RPMI7951 (cell line): Measurements from ENCODE around the gene USP54. TPM values are rescaled to one million over a fixed set of nuclear protein-coding genes. Genes with fewer than 3 reads are reported as not detected.
"Not testable (repeated sequence)": the region's sequence is repeated elsewhere in the genome, so short reads cannot be mapped to it uniquely, and the experiment has no call there.

ENCODE experiments used
- DNase-seq: peaks from one replicate; pipeline ENCODE4 v3.0.0-alpha.2; 2012; ENCODE audit warnings: low read depth
- total RNA-seq: library from RNA; depleted of rRNA; stranded (reverse); fragments of >200 nt; shearing (Covaris generic); gene quantifications from 2 replicates; pipeline ENCODE4 v1.2.3, GENCODE V29; 2014; rRNA removed

USP54 gene, protein sequence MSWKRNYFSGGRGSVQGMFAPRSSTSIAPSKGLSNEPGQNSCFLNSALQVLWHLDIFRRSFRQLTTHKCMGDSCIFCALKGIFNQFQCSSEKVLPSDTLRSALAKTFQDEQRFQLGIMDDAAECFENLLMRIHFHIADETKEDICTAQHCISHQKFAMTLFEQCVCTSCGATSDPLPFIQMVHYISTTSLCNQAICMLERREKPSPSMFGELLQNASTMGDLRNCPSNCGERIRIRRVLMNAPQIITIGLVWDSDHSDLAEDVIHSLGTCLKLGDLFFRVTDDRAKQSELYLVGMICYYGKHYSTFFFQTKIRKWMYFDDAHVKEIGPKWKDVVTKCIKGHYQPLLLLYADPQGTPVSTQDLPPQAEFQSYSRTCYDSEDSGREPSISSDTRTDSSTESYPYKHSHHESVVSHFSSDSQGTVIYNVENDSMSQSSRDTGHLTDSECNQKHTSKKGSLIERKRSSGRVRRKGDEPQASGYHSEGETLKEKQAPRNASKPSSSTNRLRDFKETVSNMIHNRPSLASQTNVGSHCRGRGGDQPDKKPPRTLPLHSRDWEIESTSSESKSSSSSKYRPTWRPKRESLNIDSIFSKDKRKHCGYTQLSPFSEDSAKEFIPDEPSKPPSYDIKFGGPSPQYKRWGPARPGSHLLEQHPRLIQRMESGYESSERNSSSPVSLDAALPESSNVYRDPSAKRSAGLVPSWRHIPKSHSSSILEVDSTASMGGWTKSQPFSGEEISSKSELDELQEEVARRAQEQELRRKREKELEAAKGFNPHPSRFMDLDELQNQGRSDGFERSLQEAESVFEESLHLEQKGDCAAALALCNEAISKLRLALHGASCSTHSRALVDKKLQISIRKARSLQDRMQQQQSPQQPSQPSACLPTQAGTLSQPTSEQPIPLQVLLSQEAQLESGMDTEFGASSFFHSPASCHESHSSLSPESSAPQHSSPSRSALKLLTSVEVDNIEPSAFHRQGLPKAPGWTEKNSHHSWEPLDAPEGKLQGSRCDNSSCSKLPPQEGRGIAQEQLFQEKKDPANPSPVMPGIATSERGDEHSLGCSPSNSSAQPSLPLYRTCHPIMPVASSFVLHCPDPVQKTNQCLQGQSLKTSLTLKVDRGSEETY (N-terminal part only)
- total RNA-seq: 6.4 and 8.3 TPM in 2 replicates

DNA sequence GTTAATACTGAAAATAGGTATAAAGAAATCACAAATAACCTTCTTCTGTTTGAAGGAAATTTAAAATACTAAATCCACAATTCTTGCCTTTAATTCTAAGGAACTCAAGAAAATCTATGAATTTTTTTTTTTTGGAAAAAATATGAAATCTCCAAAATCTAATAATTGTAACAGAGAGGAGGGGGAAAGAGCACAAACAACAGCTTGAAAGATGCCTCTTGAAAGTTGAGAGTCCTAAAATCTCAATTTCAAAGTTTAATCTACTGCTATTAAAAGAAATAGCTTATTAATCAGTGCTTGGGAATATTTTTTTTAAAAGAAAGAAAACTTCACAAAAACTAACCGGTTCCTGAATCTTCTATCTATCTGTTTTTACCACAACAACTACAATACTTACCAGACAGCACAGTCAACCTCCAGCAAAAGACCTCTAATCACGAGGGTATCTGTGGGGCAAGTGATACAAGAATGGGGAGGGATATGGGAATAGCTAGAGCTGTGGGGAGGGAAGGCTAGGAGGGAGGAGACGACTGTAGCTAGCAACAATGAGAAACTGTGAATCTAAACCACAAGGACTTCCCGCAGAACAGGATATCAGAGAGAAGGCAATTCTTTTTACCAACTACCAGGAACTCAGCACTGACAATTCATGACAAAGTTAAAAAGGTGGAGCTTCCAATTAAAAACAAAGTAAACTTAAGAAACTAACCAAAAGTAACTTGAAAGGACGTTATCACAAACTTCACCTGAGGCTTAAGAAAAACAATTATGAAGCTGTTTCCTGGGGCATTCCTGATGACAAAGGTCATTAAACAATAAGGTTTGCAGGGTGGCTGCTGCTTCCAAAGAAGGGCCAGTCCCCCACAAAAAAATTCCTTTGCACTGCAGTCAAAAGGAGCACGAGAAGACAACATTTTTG lies at the start of gene USP54:
Gene USP54, minus strand, starts transcription at position 462 of the 919 bp plus-strand sequence. CDS start 15,684 bp downstream, outside the sequence.
- DNase-seq: peak; percentile 71

DNA sequence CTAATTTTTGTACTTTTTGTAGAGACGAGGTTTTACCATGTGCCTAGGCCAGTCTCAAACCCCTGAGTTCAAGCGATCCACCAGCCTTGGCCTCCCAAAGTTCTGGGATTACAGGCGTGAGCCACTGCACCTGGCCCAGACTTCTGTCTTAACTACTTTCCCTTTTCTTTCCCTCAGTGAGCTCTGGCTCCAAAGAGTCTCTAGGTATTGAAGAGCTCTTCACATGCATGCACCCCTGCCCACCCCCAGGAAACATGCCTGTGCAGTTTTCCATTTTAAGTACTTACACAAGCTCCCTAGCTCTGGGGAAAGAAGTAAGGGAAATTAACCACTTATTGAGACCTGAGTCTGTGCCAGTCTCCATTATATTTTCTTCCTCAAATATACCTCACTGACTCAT lies 48.1 kb upstream of the USP54 start:
- DNase-seq: no peak

DNA sequence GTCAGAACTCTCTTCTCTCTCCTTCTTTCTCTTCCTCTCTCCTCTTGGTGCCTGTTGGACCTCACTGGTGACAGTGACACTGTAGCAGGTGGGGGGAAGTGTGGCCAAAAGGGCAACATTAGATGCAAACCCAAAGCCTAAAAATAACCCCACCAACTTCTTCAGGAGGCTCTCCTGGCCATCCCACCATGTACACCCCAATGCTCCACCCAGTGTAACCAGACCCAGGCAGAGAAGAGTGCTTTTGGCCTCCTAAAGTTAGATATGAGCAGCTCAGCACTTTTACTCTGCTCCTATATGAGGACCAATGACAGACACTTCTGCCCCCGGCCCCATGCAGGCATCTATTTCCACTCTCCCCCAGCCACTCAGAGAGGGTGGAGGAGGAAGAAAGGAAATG lies 44.6 kb upstream of the USP54 start:
- DNase-seq: no peak

DNA sequence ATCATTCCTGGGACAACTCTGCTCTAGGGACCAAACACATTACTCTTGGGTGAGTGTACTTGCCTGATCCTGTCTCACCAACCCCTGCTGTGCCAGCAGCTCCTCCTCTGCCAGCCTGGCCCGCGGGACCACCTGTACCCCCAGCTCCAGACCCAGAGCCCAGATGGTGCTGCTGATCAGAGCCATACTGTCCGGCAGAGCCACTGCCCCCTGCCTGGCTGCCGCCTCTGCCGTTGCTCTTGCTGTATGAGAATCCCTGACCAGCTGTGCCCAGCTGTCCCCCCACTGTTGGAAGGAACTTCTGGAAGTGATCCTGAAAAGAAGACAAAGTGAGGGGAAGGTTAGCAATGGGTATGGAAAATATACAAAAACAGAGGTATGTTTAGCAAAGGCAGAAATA lies 43.3 kb upstream of the USP54 start:
- DNase-seq: no peak

DNA sequence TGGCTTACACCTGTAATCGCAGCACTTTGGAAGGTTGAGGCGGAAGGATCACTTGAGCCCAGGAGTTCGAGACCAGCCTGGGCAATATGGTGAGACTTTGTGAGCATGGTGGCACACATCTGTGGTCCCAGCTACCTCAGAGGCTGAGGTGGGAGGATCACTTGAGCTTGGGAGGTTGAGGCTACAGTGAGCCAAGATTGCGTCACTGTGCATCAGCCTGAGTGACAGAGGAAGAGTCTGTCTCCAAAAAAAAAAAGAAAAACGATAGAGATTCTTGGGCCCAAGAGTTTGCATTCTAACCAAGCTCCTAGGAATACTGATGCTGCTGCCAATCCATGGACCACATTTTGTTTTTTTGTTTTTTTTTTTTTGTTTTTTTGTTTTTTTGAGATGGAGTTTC lies 38.0 kb upstream of the USP54 start:
- no peak for DNase-seq

DNA sequence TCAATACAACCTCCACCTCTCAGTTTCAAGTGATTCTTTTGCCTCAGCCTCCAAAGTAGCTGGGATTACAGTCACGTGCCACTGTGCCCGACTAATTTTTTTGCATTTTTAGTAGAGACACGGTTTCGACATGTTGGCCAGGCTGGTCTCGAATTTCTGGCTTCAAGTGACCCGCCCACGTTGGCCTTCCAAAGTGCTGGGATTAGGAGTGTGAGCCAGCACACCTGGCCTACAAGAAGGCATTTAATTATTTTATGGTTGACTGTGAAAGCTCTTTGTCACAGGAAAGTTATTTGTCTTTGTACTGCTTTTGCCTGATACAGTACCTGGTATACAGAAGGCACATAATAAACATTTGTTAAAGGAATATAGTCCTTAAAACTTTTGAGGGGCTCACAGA lies 37.3 kb upstream of the USP54 start:
- DNase-seq: no peak

DNA sequence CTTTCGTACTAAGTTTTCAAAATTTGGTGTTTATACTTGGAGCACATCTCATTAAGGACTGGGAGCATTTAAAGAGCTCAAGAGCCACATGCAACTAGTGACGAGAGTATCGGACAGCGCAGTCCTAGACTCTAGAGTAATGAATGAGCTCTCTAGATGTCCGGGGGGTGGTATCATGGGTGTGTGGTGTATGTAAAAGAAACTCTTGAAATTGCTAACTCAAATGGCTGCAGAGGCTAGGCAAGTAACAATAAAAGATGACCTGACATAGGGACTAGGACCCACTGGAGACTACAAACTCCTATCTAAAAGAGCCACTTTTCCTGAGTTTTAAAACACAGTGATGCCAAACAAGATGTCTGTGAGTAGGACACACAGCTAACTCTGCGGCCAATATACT lies 36.2 kb upstream of the USP54 start:
- no peak for DNase-seq

DNA sequence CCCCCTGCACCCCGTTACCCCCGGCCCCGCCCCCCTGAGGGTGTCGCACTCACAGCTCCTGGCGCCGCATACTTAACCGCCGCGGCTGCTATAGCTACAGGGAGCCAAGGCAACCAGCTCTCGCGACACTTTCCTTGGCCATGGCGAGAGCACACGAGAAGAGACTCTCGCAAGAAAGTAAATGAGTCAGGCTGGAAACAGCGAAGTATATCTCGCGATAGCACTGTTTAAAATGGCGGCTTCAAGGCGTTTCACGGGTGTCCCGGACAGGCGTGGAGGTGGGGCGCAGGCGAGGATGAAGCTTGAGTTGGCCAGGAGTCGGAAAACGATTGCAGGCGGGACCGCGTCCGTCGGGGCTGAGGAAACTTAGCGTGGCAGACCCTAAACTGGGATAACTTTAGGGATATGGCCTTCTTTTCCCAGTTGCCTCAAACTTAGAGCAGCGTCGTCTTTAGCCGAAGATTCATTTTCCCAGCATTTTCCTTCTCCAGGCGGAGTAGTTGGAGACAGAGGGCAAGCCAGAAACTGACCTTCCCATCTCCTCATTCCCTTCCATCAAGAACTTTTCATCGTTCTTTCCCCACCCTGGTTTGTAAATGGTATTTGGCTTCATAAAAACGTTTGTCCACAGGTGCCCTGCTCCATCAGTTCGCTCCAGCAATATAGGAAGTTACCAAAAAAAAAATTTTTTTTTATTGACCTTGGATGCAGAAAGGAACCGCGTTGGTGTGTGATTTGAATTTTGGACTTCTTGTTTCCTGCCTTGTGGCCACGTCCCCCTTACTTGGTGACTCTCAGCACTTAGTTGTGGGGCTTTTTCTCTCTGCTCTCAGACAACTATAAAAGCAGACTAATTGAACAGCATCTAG lies 35.0 kb upstream of the USP54 start:
- DNase-seq: peak; percentile 95

DNA sequence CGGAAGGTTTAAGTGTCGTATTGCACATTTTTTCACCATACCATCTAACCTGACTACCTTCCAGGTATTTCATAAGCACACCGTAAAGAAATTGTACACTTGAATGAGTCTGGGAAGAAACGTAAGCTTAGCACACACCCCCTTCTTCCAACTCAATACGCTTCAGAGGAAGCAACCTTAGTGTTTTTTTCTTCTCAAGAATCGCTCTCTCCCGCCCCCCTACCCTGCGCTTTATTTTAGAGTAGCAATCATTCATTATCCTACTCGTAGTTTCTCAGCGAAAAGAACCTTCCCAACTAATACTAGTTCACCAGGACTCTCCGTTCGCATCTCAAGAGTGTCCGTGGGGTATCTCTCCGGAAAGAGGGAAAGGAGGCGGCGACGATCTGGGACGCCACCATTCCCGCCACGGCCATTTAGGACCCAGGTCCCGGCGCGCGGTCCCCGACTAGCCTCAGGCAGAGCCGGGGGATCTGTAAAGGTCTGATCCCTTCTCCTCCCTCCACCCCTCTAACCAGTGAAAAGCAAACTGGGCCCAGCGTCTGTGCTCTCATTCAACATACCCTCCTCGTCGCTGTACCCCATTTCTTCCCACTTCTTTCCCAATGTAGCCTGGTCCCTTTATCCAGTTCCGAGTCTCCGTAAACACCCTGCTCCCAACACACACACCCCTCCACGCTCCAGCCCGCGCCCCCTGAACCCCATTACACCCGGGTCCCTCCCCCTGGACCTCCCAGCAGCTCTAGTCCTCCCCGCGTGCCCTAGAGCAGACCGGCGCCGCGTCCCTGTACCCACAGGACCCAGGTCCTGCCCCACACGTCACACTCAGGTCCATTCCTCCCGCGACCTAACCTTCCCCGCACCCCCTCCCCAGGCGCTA lies 34.1 kb upstream of the USP54 start:
- DNase-seq: peak; percentile 24

DNA sequence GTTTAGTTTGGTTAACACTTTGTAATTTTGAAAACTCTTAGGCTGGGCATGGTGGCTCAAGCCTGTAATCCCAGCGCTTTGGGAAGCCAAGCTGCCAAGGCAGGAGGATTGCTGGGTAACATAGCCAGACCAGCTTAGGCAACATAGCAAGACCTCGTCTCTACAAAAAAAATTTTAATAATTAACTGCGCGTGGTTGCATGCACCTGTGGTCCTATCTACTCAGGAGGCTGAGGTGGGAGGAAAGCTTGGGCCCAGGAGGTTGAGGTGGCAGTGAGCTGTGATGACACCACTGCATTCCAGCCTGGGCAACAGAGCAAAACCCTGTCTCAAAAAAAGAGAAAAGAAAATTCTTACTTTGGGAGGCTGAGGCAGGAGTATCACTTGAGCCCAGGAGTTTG lies 31.9 kb upstream of the USP54 start:
- DNase-seq: no peak

DNA sequence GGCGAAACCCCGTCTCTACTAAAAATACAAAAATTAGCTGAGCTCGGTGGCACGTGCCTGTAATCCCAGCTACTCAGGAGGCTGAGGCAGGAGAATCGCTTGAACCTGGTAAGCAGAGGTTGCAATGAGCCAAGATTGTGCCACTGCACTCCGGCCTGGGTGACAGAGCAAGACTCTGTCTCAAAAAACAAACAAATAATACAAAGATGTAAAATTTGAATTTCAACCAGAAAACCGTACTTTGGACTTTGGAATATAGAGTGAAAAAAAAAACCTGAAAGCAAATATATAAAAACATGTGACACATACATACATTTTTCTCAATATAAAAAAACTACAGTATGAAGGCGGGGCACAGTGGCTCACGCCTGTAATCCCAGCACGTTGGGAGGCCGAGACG lies 29.8 kb upstream of the USP54 start:
- not testable (repeated sequence) for DNase-seq

DNA sequence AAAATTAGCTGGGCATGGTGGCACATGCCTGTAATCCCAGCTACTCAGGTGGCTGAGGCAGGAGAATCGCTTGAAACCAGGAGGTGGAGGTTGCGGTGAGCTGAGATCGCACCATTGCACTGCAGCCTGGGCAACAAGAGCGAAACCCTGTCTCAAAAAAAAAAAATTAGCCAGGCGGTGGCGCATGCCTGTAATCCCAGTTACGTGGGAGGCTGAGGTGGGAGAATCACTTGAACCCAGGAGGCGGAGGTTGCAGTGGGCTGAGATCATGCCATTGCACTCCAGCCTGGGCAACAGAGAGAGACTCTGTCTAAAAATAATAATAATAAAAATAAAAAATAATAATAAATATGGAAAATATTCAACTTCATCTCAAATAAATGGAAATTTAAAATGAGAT lies 26.0 kb upstream of the USP54 start:
- DNase-seq: not testable (repeated sequence)

DNA sequence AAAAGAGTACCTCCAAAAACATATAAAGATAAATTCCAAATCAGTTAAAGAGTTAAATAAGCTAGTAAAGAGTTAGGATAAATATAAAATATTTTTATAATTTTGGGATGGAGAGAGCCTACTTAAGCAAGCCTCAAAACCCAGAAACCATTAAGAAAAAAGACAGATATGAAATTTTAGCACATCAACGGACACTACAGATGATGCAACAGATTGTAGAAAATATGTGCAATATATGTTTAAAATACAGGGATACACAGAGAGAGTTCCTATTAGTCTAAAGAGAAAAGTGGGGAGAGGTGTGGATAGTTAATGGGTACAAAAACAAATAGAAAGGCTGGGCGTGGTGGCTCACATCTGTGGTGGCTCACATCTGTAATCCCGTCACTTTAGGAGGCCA lies 23.6 kb upstream of the USP54 start:
- no peak for DNase-seq

DNA sequence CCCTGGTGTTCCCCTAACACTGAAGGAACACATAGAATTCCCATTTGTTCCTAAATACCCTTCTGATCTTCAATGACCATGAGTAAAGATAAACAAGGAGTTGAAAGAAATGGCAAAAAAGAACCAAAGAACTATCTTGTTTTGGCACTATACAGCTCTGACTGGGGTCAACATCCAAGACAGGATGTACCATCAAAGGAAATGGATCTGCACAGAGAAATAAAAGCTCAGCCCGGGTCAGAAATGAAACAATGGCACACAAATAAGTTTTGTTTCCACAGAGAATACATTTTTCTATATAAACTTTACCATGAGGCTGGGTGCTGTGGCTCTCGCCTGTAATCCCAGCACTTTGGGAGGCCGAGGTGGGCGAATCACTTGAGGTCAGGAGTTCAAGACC lies 18.0 kb upstream of the USP54 start:
- no peak for DNase-seq

DNA sequence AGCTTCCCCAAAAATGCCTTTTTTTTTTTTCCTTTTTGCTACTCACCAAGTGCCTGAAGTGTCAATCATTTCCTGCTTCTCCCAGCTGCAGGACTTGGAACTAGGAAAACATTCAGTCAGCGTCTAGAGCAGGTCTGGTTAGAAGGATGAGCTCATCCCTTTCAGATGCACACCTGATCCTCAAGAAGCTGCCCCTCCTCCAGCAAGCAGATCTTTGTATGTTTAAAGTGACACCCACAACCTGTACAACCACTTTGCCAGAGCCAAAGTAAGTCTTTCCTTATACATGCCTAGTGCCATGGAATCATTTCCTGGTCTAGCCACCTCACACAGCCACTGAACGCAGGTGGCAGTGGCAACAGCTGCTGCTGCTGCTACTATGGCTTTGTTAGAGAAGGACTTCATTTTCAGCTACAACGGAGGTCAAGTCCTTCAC lies 10.4 kb upstream of the USP54 start:
- DNase-seq: no peak

DNA sequence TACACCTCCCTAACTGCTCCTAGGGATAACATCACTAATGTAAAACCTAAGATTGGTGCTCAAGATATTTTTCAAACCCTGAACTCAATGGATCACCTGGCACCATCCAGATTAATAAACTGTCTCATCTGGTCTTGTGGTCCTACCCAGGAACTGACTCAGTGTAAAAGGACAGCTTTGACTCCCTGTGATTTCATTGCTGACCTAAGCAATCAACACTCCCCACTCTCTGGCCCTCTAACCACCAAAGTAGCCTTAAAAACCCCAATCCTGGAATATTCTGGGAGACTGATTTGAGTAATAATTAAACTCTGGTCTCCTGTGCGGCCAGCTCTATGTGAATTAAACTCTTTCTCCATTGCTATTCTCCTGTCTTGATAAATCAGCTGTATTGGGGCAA lies 6.2 kb upstream of the USP54 start:
- peak; percentile 23 for DNase-seq

DNA sequence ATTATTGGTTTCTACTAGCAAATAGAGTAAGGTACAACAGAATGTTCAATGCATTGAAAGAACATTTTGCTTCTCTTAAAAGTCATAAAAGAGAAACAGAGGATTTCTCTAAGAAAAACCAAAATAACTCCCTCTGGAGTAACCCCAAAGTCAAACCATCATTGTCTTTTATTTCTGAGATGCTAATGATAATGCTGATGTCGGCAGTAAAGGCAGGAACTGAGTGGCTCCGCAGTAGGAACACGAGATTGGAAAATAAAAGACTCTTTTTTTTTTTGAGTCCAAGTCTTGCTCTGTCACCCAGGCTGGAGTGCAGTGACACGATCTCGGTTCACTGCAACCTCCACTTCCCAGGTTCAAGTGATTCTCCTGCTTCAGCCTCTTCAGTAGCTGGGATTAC lies 2.7 kb upstream of the USP54 start:
- DNase-seq: no peak

DNA sequence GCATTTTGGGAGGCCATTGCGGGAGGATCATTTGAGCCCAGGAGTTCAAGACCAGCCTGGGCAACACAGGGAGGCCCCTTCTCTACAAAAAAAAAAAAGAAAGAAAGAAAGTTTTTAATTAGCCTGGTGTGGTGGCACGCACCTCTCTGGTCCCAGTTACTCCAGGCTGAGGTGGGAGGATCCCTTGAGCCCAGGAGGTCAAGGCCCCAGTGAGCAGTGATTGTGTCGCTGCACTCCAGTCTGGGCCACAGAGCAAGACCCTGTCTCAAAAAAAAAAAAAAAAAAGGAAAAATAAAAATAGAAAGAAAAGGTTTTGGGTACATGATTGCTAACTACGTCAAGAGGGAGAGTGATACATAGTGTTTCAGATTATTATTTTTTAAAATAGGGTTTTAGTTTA lies 2.0 kb upstream of the USP54 start:
- DNase-seq: no peak
